Loucy (cell line): ENCODE data around the gene SP6.

Experiments
- CTCF ChIP-seq: fragments of 200-600 bp; sonication (generic); conservative IDR thresholded peaks from 2 replicates; pipeline ENCODE4 v1.5.1; 2014; ENCODE audit warnings: mild to moderate bottlenecking, antibody characterized with exemption, low read length
- EZH2phosphoT487 ChIP-seq: fragments of 200-600 bp; IDR thresholded peaks from 2 replicates; pipeline ENCODE4 v1.6.1; 2018; ENCODE audit warnings: antibody characterized with exemption, mild to moderate bottlenecking, moderate library complexity, borderline replicate concordance

- TF ChIP-seq CTCF, result no peak
- no peak for TF ChIP-seq EZH2phosphoT487
These were observed 48.7 kb upstream of the SP6 start for GRCh38 chr17:47899643-47900042.
